T-cell (primary cell): ENCODE data around the gene JCHAIN. TPM values are rescaled to one million over a fixed set of nuclear protein-coding genes. Genes with fewer than 3 reads are reported as not detected.
"Not testable (repeated sequence)": the region's sequence is repeated elsewhere in the genome, so short reads cannot be mapped to it uniquely, and the experiment has no call there.

ENCODE experiments used
- ATAC-seq, 4 experiments: fragments of 200-7000 bp in 3 of 4; fragments of 150-1000 bp in 1 of 4; cut with Tn5 transposase; replicated peaks in 1 of 4; 1 replicate in 3 of 4; 2 replicates in 1 of 4; pipeline ENCODE4 v1.10.0; 2021; ENCODE audit warnings: moderate library complexity in 3 of 4, mild to moderate bottlenecking in 2 of 4, moderate number of reproducible peaks in 1 of 4
- CTCF ChIA-PET, 2 donors: fragments of 300-600 bp; sonication (Branson Sonifier 250); formaldehyde crosslinking; loops; one replicate each; lab custom pipeline; 2022; ENCODE audit warnings: antibody characterized with exemption in 2 of 2; lab: Charles Lee
- POLR2A ChIA-PET, 2 donors: fragments of 300-600 bp; sonication (Branson Sonifier 250); formaldehyde crosslinking; loops; one replicate each; lab custom pipeline; 2022; ENCODE audit warnings: antibody characterized with exemption in 2 of 2; lab: Charles Lee
- DNase-seq, 35 experiments: peaks; one replicate each; pipeline versions ENCODE4 v3.0.0 to v3.0.0-alpha.2; 2013 to 2023
- H3K27ac ChIP-seq: one replicate; pipeline ENCODE4 v1.5.1; 2013; ENCODE audit warnings: low read length
- H3K27me3 ChIP-seq, 2 experiments: replicated peaks in 1 of 2; 1 replicate in 1 of 2; 2 replicates in 1 of 2; pipeline versions ENCODE4 v1.6.1 to v1.7.0; 2013; ENCODE audit warnings: low read length in 1 of 2, mixed read lengths in 1 of 2; ENCODE audit not compliant: control insufficient read depth in 2 of 2, insufficient read depth in 2 of 2; ENCODE audit errors: extremely low read depth in 1 of 2
- H3K36me3 ChIP-seq, 2 donors: 1 replicate in 1 of 2; 2 replicates in 1 of 2; pipeline versions ENCODE4 v1.6.1 to v1.7.0; 2013; ENCODE audit warnings: low read length in 1 of 2; ENCODE audit not compliant: control insufficient read depth in 2 of 2, insufficient read depth in 1 of 2; ENCODE audit errors: extremely low read depth in 1 of 2
- H3K4me1 ChIP-seq, 2 experiments: 1 replicate in 1 of 2; 2 replicates in 1 of 2; pipeline versions ENCODE4 v1.6.1 to v1.7.0; 2013; ENCODE audit warnings: low read length in 2 of 2, mixed read lengths in 1 of 2; ENCODE audit not compliant: insufficient read depth in 2 of 2, control insufficient read depth in 1 of 2; ENCODE audit errors: extremely low read depth in 1 of 2
- H3K4me3 ChIP-seq, 2 donors: 1 replicate in 1 of 2; 2 replicates in 1 of 2; pipeline versions ENCODE4 v1.5.1 to v1.7.0; 2013; ENCODE audit warnings: mild to moderate bottlenecking in 2 of 2, low read length in 1 of 2, moderate library complexity in 1 of 2; ENCODE audit not compliant: control insufficient read depth in 1 of 2; ENCODE audit errors: extremely low read depth in 1 of 2
- H3K9me3 ChIP-seq: 2 replicates; pipeline ENCODE4 v1.7.0; 2013
- H3K27ac Mint-ChIP-seq, 2 donors: one replicate each; pipeline ENCODE4 v1.8.0; 2020 to 2021; ENCODE audit warnings: mild to moderate bottlenecking in 2 of 2, mixed read lengths in 2 of 2
- H3K27me3 Mint-ChIP-seq, 2 donors: one replicate each; pipeline ENCODE4 v1.8.0; 2021 to 2022; ENCODE audit warnings: mixed read lengths in 2 of 2
- H3K36me3 Mint-ChIP-seq: one replicate; pipeline ENCODE4 v1.8.0; 2021; ENCODE audit warnings: mixed read lengths
- H3K4me1 Mint-ChIP-seq, 3 donors: one replicate each; pipeline ENCODE4 v1.8.0; 2020 to 2022; ENCODE audit warnings: mixed read lengths in 3 of 3, mild to moderate bottlenecking in 1 of 3
- H3K4me3 Mint-ChIP-seq, 3 donors: one replicate each; pipeline ENCODE4 v1.8.0; 2020 to 2022; ENCODE audit warnings: mild to moderate bottlenecking in 3 of 3, mixed read lengths in 3 of 3, moderate library complexity in 3 of 3
- H3K9me3 Mint-ChIP-seq, 3 donors: one replicate each; pipeline ENCODE4 v1.8.0; 2020 to 2022; ENCODE audit warnings: mixed read lengths in 3 of 3
- WGBS: methylation state at CpG from one replicate; pipeline ENCODE4 v1.1.5; 2013; ENCODE audit warnings: missing lambda C conversion rate; ENCODE audit not compliant: insufficient coverage; 5-methylcytosine and 5-hydroxymethylcytosine counted together
- total RNA-seq, 35 experiments: library from RNA in 6 of 35; stranded (reverse) in 6 of 35; fragments of 120-200 nt in 1 of 35; gene quantifications; one replicate each; pipeline versions ENCODE4 v1.2.1 to v1.2.4 and lab custom pipeline; 2013 to 2026

Gene JCHAIN
- total RNA-seq, 5 donors from 2014 or later (not counting 1 experiment from before 2014, with no cell fraction given) = 4.8 to 23.6 (median 8.9) TPM

- ChIA-PET POLR2A (interaction anchor here (0.5 to 2.5 kb wide), 7 partner anchors 16 to 151 kb away, joined by 3 to 14 read pairs (median 3); no protein-coding TSS in a partner anchor), CTCF (interaction anchor here (0.5 to 3.5 kb wide), 12 partner anchors 15 to 322 kb away, joined by 3 to 52 read pairs (median 5); no protein-coding TSS in a partner anchor)
- H3K36me3 ChIP-seq = peaks cover 0 to 11% of the 10 kb centered on the region in 2 donors
- H3K9me3 ChIP-seq = no peaks in the 10 kb centered on the region
- Mint-ChIP-seq H3K27me3 (no peaks in the 10 kb centered on the region), H3K4me1 (peaks cover 39 to 42% (median 40%) of the 10 kb centered on the region in 3 donors), H3K36me3 (peaks cover 14% of the 10 kb centered on the region), H3K9me3 (no peaks in the 10 kb centered on the region), H3K4me3 (peak within 1 kb of the TSS; percentile 98 to 99 (median 99)), H3K27ac (peak within 1 kb of the TSS; percentile 99)
- peak within 1 kb of the TSS; percentile 88 to 92 for H3K4me3 ChIP-seq
- DNase-seq (peak; percentile 84 to 98 (median 89)), ATAC-seq (peak; percentile 88 to 94 (median 88))
- under 1% methylated on average over 56 of the region's 70 CpGs for WGBS
- no peaks in the 10 kb centered on the region for H3K27me3 ChIP-seq
- peak within 1 kb of the TSS; percentile 92 for H3K27ac ChIP-seq
- peaks cover 22 to 26% of the 10 kb centered on the region in 2 experiments for H3K4me1 ChIP-seq
These were observed 21.8 kb upstream of the JCHAIN start, which contains the start of gene UTP3 for GRCh38 chr4:70687821-70688794. Gene UTP3 (plus strand): TSS chr4:70688532. CDS start chr4:70688678, 146 bp downstream.

DNA sequence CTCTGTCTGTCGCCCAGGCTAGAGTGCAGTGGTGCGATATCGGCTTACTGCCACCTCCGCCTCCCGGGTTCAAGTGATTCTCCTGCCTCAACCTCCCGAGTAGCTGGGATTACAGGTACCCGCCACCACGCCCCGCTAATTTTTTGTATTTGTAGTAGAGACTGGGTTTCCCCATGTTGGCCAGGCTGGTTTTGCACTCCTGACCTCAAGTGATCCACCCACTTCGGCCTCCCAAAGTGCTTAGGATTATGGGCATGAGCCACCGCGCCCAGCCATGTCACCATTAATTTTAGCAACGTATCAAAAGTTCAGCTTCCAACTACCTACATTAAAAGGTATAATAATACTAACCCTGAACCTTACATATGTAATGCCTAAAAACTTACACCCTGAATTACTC, 21.1 kb upstream of the JCHAIN start:
- peak overlapping the region; percentile 88 to 92 for H3K4me3 ChIP-seq

DNA sequence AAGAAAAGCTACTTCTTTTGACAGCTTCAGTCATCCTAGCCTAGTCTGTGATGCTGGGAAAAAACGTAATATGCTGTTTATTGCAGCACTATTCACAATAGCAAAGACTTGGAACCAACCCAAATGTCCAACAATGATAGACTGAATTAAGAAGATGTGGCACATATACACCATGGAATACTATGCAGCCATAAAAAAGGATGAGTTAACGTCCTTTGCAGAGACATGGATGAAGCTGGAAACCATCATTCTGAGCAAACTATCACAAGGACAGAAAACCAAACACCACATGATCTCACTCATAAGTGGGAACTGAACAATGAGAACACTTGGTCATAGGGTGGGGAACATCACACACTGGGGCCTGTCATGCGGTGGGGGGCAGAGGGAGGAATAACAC, 15.8 kb upstream of the JCHAIN start:
- not testable (repeated sequence) for H3K9me3 ChIP-seq, H3K27ac Mint-ChIP-seq, H3K27me3 ChIP-seq, H3K36me3 Mint-ChIP-seq, H3K4me1 ChIP-seq, H3K36me3 ChIP-seq, ATAC-seq, H3K4me3 Mint-ChIP-seq, DNase-seq, H3K9me3 Mint-ChIP-seq, H3K4me3 ChIP-seq, H3K27ac ChIP-seq, H3K27me3 Mint-ChIP-seq
- ChIA-PET CTCF (interaction anchor here in 1 of 2 donors (0.6 kb wide), 1 partner anchor 22 kb away, joined by 5 read pairs; no protein-coding TSS in a partner anchor), POLR2A (interaction anchor here in 1 of 2 donors (0.6 kb wide), 2 partner anchors 13 to 74 kb away, joined by 3 read pairs; no protein-coding TSS in a partner anchor)
- H3K4me1 Mint-ChIP-seq = peaks cover 6 to 14% (median 7%) of the 10 kb centered on the region in 3 donors
- 100% methylated on average over 1 of the region's 3 CpGs for WGBS

More for the DNA sequence above, 21.1 kb upstream of the JCHAIN start:
- H3K9me3 ChIP-seq = no peaks in the 10 kb centered on the region
- peaks cover 38 to 42% (median 39%) of the 10 kb centered on the region in 3 donors for H3K4me1 Mint-ChIP-seq
- no peaks in the 10 kb centered on the region for H3K27me3 Mint-ChIP-seq
- CTCF ChIA-PET = interaction anchor here (0.7 to 3.5 kb wide), 5 partner anchors 16 to 323 kb away, joined by 3 to 52 read pairs (median 5); no protein-coding TSS in a partner anchor
- DNase-seq (peak in 4 of 35 experiments; percentile 4 to 7 (median 6)), ATAC-seq (no peak)
- peaks cover 22 to 26% of the 10 kb centered on the region in 2 experiments for H3K4me1 ChIP-seq
- H3K36me3 Mint-ChIP-seq = peaks cover 14% of the 10 kb centered on the region
- H3K9me3 Mint-ChIP-seq = no peaks in the 10 kb centered on the region
- H3K36me3 ChIP-seq = peaks cover 0 to 7% of the 10 kb centered on the region in 2 donors
- no peaks in the 10 kb centered on the region for H3K27me3 ChIP-seq
- peak overlapping the region; percentile 92 for H3K27ac ChIP-seq
- H3K4me3 Mint-ChIP-seq = peak overlapping the region; percentile 98 to 99 (median 99)
- POLR2A ChIA-PET = interaction anchor here (0.5 to 0.8 kb wide), 4 partner anchors 17 to 152 kb away, joined by 3 to 6 read pairs (median 4); no protein-coding TSS in a partner anchor
- H3K27ac Mint-ChIP-seq = peak overlapping the region; percentile 99
- WGBS = 33% methylated on average over 4 of the region's 13 CpGs

DNA sequence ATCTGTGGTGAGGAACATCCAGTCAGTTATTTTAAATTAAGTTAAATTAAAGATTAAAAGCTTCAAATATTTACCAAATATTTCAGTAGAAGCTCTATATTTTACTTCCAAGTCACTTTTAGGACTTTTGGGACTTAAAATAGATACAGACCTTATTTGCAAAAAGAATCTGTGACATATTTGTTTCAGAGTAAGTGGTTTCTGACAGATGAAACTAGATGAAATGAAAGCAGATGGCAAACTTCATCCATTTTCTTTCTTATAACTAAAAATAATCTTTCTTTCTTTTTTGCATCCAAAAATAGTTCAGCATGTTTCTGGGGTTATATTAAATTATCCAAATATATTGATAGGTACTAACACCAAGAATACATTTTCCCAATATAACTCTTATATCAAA, 15.4 kb upstream of the JCHAIN start:
- Histone ChIP-seq H3K9me3 (no peaks in the 10 kb centered on the region), H3K27me3 (no peaks in the 10 kb centered on the region), H3K4me1 (peaks cover 2 to 6% of the 10 kb centered on the region in 2 experiments), H3K27ac (no peak overlapping the region), H3K36me3 (no peaks in the 10 kb centered on the region), H3K4me3 (no peak overlapping the region)
- no peaks in the 10 kb centered on the region for H3K9me3 Mint-ChIP-seq
- peaks cover 7 to 18% (median 8%) of the 10 kb centered on the region in 3 donors for H3K4me1 Mint-ChIP-seq
- H3K36me3 Mint-ChIP-seq = no peaks in the 10 kb centered on the region
- CTCF ChIA-PET = interaction anchor here in 1 of 2 donors (0.6 kb wide), 1 partner anchor 23 kb away, joined by 5 read pairs; no protein-coding TSS in a partner anchor
- ATAC-seq = no peak
- POLR2A ChIA-PET = interaction anchor here in 1 of 2 donors (0.6 kb wide), 2 partner anchors 14 to 74 kb away, joined by 3 read pairs; no protein-coding TSS in a partner anchor
- H3K4me3 Mint-ChIP-seq = no peak overlapping the region
- H3K27me3 Mint-ChIP-seq = no peaks in the 10 kb centered on the region
- DNase-seq = no peak
- H3K27ac Mint-ChIP-seq = no peak overlapping the region

GRCh38 chr4:70680934-70681333, 14.6 kb upstream of the JCHAIN start:
- ChIA-PET POLR2A (interaction anchor here in 1 of 2 donors (0.6 kb wide), 1 partner anchor 329 kb away, joined by 4 read pairs; no protein-coding TSS in a partner anchor), CTCF (interaction anchor here in 1 of 2 donors (1.0 kb wide), 1 partner anchor 23 kb away, joined by 5 read pairs; no protein-coding TSS in a partner anchor)
- ATAC-seq = no peak
- Mint-ChIP-seq H3K4me3 (no peak overlapping the region), H3K9me3 (no peaks in the 10 kb centered on the region), H3K27me3 (no peaks in the 10 kb centered on the region), H3K4me1 (peaks cover 7 to 21% (median 15%) of the 10 kb centered on the region in 3 donors), H3K36me3 (no peaks in the 10 kb centered on the region), H3K27ac (peak overlapping the region in 1 of 2 donors; percentile 22)
- no peak for DNase-seq
- H3K4me1 ChIP-seq = peaks cover 2 to 7% of the 10 kb centered on the region in 2 experiments
- H3K27me3 ChIP-seq = no peaks in the 10 kb centered on the region
- H3K27ac ChIP-seq = no peak overlapping the region
- H3K9me3 ChIP-seq = no peaks in the 10 kb centered on the region
- H3K36me3 ChIP-seq = no peaks in the 10 kb centered on the region
- no peak overlapping the region for H3K4me3 ChIP-seq
